Measurements from ENCODE around the gene DDX1. TPM values are rescaled to one million over a fixed set of nuclear protein-coding genes. Genes with fewer than 3 reads are reported as not detected.
"Not testable (repeated sequence)": the region's sequence is repeated elsewhere in the genome, so short reads cannot be mapped to it uniquely, and the experiment has no call there.

Gene DDX1
- total and polyA plus RNA-seq, 2 donors: 76.5 to 107 TPM

DNA sequence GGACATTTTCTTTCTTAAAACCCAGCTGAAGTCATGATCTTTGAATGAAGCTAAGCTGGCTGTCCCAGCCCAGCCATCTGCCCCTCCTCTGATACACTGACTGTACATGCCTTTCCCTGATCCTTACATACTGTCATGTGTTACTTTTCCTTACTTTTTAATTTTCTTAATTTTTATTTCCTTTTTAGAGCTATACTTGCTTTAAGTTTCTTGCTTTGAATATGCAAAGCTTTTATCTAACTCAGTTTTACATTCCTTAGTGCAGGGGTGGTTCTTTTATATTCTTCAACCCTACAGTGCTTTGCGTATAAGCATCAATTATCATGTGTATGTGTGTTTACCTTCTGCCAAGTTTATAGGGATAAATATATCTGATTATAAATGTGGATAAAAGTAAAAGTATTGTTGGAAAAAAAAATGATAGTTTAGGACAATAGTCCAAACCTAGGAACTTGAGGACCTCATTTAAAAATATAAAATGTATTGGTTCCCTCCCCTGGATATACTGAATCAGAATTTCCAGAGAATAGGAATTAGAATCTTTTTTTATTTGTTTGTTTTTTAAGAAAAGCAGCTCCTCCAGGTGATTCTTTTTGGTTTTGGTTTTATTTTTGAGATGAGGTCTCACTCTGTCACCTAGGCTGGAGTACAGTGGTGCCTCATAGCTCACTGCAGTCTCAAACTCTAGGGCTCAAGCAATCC, 17.8 kb downstream of the DDX1 start:
- Histone ChIP-seq H3K27ac (ENCODE audit: low read depth) (no peak overlapping the region), H3K36me3 (ENCODE audit: insufficient read depth) (peaks cover 8% of the 10 kb centered on the region), H3K4me1 (ENCODE audit: insufficient read depth) (no peaks in the 10 kb centered on the region), H3K4me3 (ENCODE audit: low read depth, low read length) (no peak overlapping the region)
- 92% methylated on average over 1 of the region's 1 CpG for WGBS
- DNase-seq (ENCODE audit: extremely low spot score): no peak

DNA sequence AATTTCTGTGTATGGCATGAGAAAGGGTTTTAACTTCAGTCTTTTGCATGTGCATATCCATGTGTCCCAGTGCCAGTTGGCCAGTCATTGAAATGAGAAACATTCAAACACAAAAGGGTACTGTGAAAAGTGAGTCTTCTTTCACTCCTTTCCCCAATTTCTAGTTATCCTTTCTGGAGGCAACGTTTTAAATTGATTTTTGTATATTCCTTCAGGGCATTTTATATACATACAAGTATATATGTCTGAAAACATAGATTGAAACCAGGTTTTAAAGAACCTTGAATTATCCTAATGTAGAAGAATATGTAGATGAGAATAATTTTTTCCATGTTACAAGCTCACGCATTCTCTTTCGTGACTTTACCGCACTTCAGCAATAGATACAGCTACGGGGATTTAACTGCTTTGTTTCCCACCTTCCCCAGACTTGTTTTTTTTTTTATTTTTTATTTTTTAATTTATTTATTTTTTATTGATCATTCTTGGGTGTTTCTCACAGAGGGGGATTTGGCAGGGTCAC, 18.8 kb downstream of the DDX1 start:
- no peak overlapping the region for H3K4me3 ChIP-seq (ENCODE audit: low read depth, low read length)
- H3K4me1 ChIP-seq (ENCODE audit: insufficient read depth): no peaks in the 10 kb centered on the region
- H3K36me3 ChIP-seq (ENCODE audit: insufficient read depth): peaks cover 8% of the 10 kb centered on the region
- no peak for DNase-seq (ENCODE audit: extremely low spot score)
- no peak overlapping the region for H3K27ac ChIP-seq (ENCODE audit: low read depth)
- 93% methylated on average over 5 of the region's 5 CpGs for WGBS

GRCh38 chr2:15612101-15612500, 20.4 kb downstream of the DDX1 start:
- not testable (repeated sequence) for H3K4me3 ChIP-seq (ENCODE audit: low read depth, low read length); H3K4me1 ChIP-seq (ENCODE audit: insufficient read depth); DNase-seq (ENCODE audit: extremely low spot score); H3K36me3 ChIP-seq (ENCODE audit: insufficient read depth); H3K27ac ChIP-seq (ENCODE audit: low read depth)
- 92% methylated on average over 28 of the region's 33 CpGs for WGBS

DNA sequence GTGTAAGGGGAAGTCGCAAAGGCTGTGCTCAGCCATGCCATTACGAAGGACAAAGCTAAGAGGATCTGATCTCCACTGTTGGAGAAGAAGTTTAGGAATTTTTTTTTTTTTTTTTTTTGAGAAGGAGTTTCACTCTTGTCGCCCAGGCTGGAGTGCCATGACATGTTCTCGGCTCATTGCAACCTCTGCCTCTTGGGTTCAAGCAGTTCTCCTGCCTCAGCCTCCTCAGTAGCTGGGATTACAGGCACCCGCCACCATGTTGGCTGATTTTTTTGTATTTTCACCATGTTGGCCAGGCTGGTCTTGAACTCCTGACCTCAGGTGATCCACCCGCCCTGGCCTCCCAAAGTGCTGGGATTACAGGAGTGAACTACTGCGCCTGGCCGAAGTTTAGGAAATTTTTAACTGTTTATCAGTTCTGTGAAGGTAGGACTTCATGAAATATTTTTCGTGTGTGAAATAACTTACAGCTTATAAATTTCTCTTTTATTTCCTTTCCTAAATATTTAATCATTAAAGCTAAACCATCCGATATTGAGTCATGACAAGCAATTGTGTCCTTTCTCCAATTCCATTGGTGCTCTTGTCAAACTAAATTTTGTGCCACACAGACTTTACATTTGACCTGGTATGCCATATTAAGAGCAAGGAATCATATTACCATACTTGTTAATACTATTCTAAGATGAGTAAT, 22.2 kb downstream of the DDX1 start:
- DNase-seq (ENCODE audit: extremely low spot score): no peak
- no peaks in the 10 kb centered on the region for H3K4me1 ChIP-seq (ENCODE audit: insufficient read depth)
- peaks cover 4% of the 10 kb centered on the region for H3K36me3 ChIP-seq (ENCODE audit: insufficient read depth)
- H3K4me3 ChIP-seq (ENCODE audit: low read depth, low read length): no peak overlapping the region
- 94% methylated on average over 10 of the region's 10 CpGs for WGBS
- H3K27ac ChIP-seq (ENCODE audit: low read depth): no peak overlapping the region

- 76% methylated on average over 6 of the region's 6 CpGs for WGBS
- Histone ChIP-seq H3K27ac (ENCODE audit: low read depth) (no peak overlapping the region), H3K36me3 (ENCODE audit: insufficient read depth) (peaks cover 2% of the 10 kb centered on the region), H3K4me3 (ENCODE audit: low read depth, low read length) (no peak overlapping the region), H3K4me1 (ENCODE audit: insufficient read depth) (no peaks in the 10 kb centered on the region)
- DNase-seq (ENCODE audit: extremely low spot score): no peak
Measured at GRCh38 chr2:15614545-15615300, 23.1 kb downstream of the DDX1 start.

DNA sequence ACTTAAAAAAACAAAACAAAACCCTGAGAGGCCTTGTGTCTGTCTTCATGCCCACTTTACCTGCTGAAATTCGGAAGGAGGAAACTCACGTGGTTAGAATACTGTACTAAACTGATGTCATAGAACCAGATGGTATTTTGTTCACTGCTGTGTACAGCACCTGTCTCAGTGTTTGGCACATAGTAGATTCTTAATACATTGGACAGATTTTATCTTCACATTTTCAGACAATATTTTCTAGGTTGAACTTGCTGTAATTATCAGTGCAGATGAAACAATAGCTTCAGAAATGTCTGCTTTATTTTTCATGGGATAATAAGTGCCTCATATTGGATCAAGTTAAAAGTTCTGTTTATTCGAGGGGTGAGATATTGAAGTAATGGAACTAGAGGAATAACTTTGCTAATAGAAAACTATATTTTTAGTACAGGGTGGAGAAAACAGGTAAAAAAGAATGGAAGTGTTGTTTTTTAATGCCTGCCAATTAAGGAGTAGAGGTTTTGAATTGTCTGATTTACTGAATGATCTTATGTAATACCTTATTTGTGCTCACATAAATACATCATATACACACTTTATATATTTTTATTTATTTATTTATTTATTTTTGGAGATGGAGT, 23.7 kb downstream of the DDX1 start:
- Histone ChIP-seq H3K4me1 (ENCODE audit: insufficient read depth) (no peaks in the 10 kb centered on the region), H3K36me3 (ENCODE audit: insufficient read depth) (peaks cover 2% of the 10 kb centered on the region), H3K4me3 (ENCODE audit: low read depth, low read length) (no peak overlapping the region), H3K27ac (ENCODE audit: low read depth) (no peak overlapping the region)
- WGBS: 81% methylated on average over 3 of the region's 3 CpGs
- DNase-seq (ENCODE audit: extremely low spot score): no peak

GRCh38 chr2:15616429-15616828, 24.8 kb downstream of the DDX1 start:
- no peak overlapping the region for H3K27ac ChIP-seq (ENCODE audit: low read depth)
- DNase-seq (ENCODE audit: extremely low spot score): no peak
- H3K4me3 ChIP-seq (ENCODE audit: low read depth, low read length): no peak overlapping the region
- H3K36me3 ChIP-seq (ENCODE audit: insufficient read depth): peaks cover 2% of the 10 kb centered on the region
- 89% methylated on average over 4 of the region's 4 CpGs for WGBS
- H3K4me1 ChIP-seq (ENCODE audit: insufficient read depth): no peaks in the 10 kb centered on the region

DNA sequence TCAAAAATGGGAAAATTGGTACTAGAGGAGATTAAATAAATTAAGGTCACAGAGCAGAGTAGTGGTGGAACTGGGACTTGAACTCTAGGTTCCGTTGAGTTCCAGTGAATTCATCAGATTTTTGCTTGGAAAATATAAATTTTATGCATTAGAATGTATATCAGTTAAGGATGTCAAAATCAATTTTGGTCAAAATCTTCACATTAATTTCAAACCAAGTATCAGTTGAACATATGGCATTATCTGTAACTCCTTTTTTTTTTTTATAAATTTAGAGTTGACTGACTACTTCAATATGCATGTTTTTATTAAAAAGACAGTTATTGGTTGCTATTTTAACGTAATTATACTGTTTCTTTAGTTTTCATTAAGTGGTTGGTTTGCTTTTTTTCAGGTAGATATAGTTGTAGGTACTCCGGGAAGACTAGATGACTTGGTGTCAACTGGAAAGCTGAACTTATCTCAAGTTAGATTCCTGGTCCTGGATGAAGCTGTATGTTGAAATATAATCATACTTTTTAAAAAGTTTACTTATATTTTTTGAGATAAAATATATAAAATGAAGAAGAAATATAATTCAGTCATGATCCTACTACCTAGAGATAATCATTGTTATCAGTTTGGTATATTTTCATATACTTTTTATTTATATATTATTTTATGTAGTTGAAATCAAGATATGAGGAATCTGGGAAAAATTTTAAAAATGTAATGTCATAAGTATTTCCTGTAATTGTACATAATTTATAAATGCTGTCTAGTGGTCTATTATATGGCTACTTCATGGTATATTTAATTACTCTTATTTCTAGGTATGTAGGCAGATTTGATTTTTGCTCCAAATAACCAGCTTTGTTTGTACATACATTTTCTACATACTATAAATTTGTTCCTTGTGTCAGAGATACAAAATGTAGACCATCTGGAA, 25.4 kb downstream of the DDX1 start:
- H3K4me1 ChIP-seq (ENCODE audit: insufficient read depth): no peaks in the 10 kb centered on the region
- H3K4me3 ChIP-seq (ENCODE audit: low read depth, low read length): no peak overlapping the region
- no peak for DNase-seq (ENCODE audit: extremely low spot score)
- 93% methylated on average over 3 of the region's 3 CpGs for WGBS
- no peak overlapping the region for H3K27ac ChIP-seq (ENCODE audit: low read depth)
- peaks cover 2% of the 10 kb centered on the region for H3K36me3 ChIP-seq (ENCODE audit: insufficient read depth)

GRCh38 chr2:15617778-15618448, 26.2 kb downstream of the DDX1 start:
- Histone ChIP-seq H3K4me1 (ENCODE audit: insufficient read depth) (no peaks in the 10 kb centered on the region), H3K27ac (ENCODE audit: low read depth) (no peak overlapping the region), H3K36me3 (ENCODE audit: insufficient read depth) (peaks cover 2% of the 10 kb centered on the region), H3K4me3 (ENCODE audit: low read depth, low read length) (no peak overlapping the region)
- DNase-seq (ENCODE audit: extremely low spot score): no peak
- WGBS: 97% methylated on average over 4 of the region's 4 CpGs

GRCh38 chr2:15618449-15618855, 26.8 kb downstream of the DDX1 start:
- 97% methylated on average over 16 of the region's 16 CpGs for WGBS
- Histone ChIP-seq H3K27ac (ENCODE audit: low read depth) (no peak overlapping the region), H3K4me3 (ENCODE audit: low read depth, low read length) (no peak overlapping the region), H3K4me1 (ENCODE audit: insufficient read depth) (no peaks in the 10 kb centered on the region), H3K36me3 (ENCODE audit: insufficient read depth) (peaks cover 4% of the 10 kb centered on the region)
- DNase-seq (ENCODE audit: extremely low spot score): no peak

GRCh38 chr2:15619076-15619475, 27.4 kb downstream of the DDX1 start:
- no peak overlapping the region for H3K4me3 ChIP-seq (ENCODE audit: low read depth, low read length)
- 96% methylated on average over 11 of the region's 11 CpGs for WGBS
- no peak overlapping the region for H3K27ac ChIP-seq (ENCODE audit: low read depth)
- H3K4me1 ChIP-seq (ENCODE audit: insufficient read depth): no peaks in the 10 kb centered on the region
- peaks cover 4% of the 10 kb centered on the region for H3K36me3 ChIP-seq (ENCODE audit: insufficient read depth)
- DNase-seq (ENCODE audit: extremely low spot score): no peak

DNA sequence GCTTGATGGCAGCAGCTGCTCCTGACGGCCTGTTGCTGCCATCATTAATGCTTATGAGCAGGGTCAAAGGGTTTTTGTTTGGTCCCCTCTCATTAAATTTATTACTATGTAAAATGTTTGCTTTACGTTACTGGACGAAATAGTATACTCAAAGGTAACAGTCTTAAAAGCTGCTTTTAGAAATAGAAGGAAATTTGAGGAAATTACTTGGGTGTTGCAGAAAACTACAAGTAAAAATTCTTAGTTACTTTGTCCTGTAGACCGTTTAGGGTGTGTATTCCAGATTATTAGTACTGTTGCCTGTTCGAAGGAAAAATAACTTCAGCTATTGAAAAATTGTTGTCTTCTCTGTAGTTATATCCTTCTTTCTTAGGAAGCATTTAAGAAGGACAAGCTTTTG, 27.8 kb downstream of the DDX1 start:
- Histone ChIP-seq H3K4me1 (ENCODE audit: insufficient read depth) (no peaks in the 10 kb centered on the region), H3K4me3 (ENCODE audit: low read depth, low read length) (no peak overlapping the region), H3K27ac (ENCODE audit: low read depth) (no peak overlapping the region), H3K36me3 (ENCODE audit: insufficient read depth) (peaks cover 4% of the 10 kb centered on the region)
- WGBS: 76% methylated on average over 5 of the region's 5 CpGs
- DNase-seq (ENCODE audit: extremely low spot score): no peak
